ENCODE results near the gene SPIB. TPM values are rescaled to one million over a fixed set of nuclear protein-coding genes. Genes with fewer than 3 reads are reported as not detected.
A peak's percentile ranks its signal among the peaks of the same experiment; 100 is the strongest.

SPIB gene
- total RNA-seq, 2 experiments from 2014 or later = 0.36 to 0.47 TPM

GRCh38 chr19:50414864-50415660, 3.7 kb upstream of the SPIB start:
- H3K27ac Mint-ChIP-seq = no peak overlapping the region
- CTCF ChIA-PET = interaction anchor here (0.6 to 1.8 kb wide), 7 partner anchors 26 to 81 kb away, joined by 3 to 6 read pairs (median 5); no protein-coding TSS in a partner anchor

GRCh38 chr19:50415661-50416033, 3.1 kb upstream of the SPIB start:
- peaks cover 20% of the 10 kb centered on the region for H3K27me3 Mint-ChIP-seq (ENCODE audit: low read depth)
- CTCF ChIA-PET = interaction anchor here (0.6 to 1.8 kb wide), 7 partner anchors 27 to 80 kb away, joined by 3 to 6 read pairs (median 5); no protein-coding TSS in a partner anchor
- peaks cover 13% of the 10 kb centered on the region for H3K4me1 Mint-ChIP-seq (ENCODE audit: low read depth)
- no peaks in the 10 kb centered on the region for H3K9me3 Mint-ChIP-seq
- H3K4me3 Mint-ChIP-seq = no peak overlapping the region
- no peak overlapping the region for H3K27ac Mint-ChIP-seq
- peaks cover 37% of the 10 kb centered on the region for H3K36me3 Mint-ChIP-seq (ENCODE audit: low read depth)
- no peak for DNase-seq
- intact Hi-C loops (cut with micrococcal nuclease) = no loop called here

More at GRCh38 chr19:50414864-50415660, 3.7 kb upstream of the SPIB start:
- Mint-ChIP-seq H3K27me3 (ENCODE audit: low read depth) (peaks cover 15% of the 10 kb centered on the region), H3K36me3 (ENCODE audit: low read depth) (peaks cover 38% of the 10 kb centered on the region), H3K9me3 (no peaks in the 10 kb centered on the region), H3K4me1 (ENCODE audit: low read depth) (peaks cover 10% of the 10 kb centered on the region), H3K4me3 (no peak overlapping the region)
- peak; percentile 76 for DNase-seq
- intact Hi-C loops (cut with micrococcal nuclease) = loop anchor here (1.0 kb wide), 2 partner anchors 47 to 58 kb away; no protein-coding TSS in a partner anchor

- CTCF ChIA-PET = interaction anchor here (1.1 to 1.8 kb wide), 3 partner anchors 30 to 59 kb away, joined by 5 to 6 read pairs (median 5); no protein-coding TSS in a partner anchor
- no peak overlapping the region for H3K4me3 Mint-ChIP-seq
Observed at GRCh38 chr19:50416034-50416977, 2.4 kb upstream of the SPIB start.

GRCh38 chr19:50417111-50418081, 1.3 kb upstream of the SPIB start:
- Mint-ChIP-seq H3K4me1 (ENCODE audit: low read depth) (peaks cover 13% of the 10 kb centered on the region), H3K27me3 (ENCODE audit: low read depth) (peaks cover 29% of the 10 kb centered on the region), H3K9me3 (no peaks in the 10 kb centered on the region), H3K36me3 (ENCODE audit: low read depth) (peaks cover 34% of the 10 kb centered on the region), H3K4me3 (no peak overlapping the region), H3K27ac (no peak overlapping the region)
- DNase-seq = no peak
- CTCF ChIA-PET = no interaction called here
- intact Hi-C loops (cut with micrococcal nuclease) = no loop called here

More at GRCh38 chr19:50416034-50416977, 2.4 kb upstream of the SPIB start:
- H3K27ac Mint-ChIP-seq = no peak overlapping the region
- H3K36me3 Mint-ChIP-seq (ENCODE audit: low read depth) = peaks cover 38% of the 10 kb centered on the region
- H3K9me3 Mint-ChIP-seq = no peaks in the 10 kb centered on the region
- DNase-seq = no peak
- intact Hi-C loops (cut with micrococcal nuclease) = no loop called here
- peaks cover 24% of the 10 kb centered on the region for H3K27me3 Mint-ChIP-seq (ENCODE audit: low read depth)
- H3K4me1 Mint-ChIP-seq (ENCODE audit: low read depth) = peaks cover 13% of the 10 kb centered on the region

- Mint-ChIP-seq H3K4me1 (ENCODE audit: low read depth) (peaks cover 13% of the 10 kb centered on the region), H3K9me3 (no peaks in the 10 kb centered on the region), H3K27me3 (ENCODE audit: low read depth) (peaks cover 29% of the 10 kb centered on the region), H3K27ac (no peak overlapping the region), H3K4me3 (no peak overlapping the region), H3K36me3 (ENCODE audit: low read depth) (peaks cover 26% of the 10 kb centered on the region)
- intact Hi-C loops (cut with micrococcal nuclease) = no loop called here
- CTCF ChIA-PET = interaction anchor here (0.5 kb wide), 1 partner anchor 364 kb away, joined by 3 read pairs; no protein-coding TSS in a partner anchor
- no peak for DNase-seq
Observed at GRCh38 chr19:50419022-50419579, 363 bp downstream of the SPIB start.

- CTCF ChIA-PET = no interaction called here
- Mint-ChIP-seq H3K27me3 (ENCODE audit: low read depth) (peaks cover 29% of the 10 kb centered on the region), H3K4me1 (ENCODE audit: low read depth) (peaks cover 13% of the 10 kb centered on the region), H3K27ac (no peak overlapping the region), H3K9me3 (no peaks in the 10 kb centered on the region), H3K4me3 (no peak overlapping the region), H3K36me3 (ENCODE audit: low read depth) (peaks cover 23% of the 10 kb centered on the region)
- DNase-seq = no peak
- intact Hi-C loops (cut with micrococcal nuclease) = no loop called here
Observed at GRCh38 chr19:50419580-50420035, 870 bp downstream of the SPIB start.

- no peaks in the 10 kb centered on the region for H3K9me3 Mint-ChIP-seq
- CTCF ChIA-PET = no interaction called here
- intact Hi-C loops (cut with micrococcal nuclease) = no loop called here
- H3K4me3 Mint-ChIP-seq = no peak overlapping the region
- H3K27me3 Mint-ChIP-seq (ENCODE audit: low read depth) = peaks cover 29% of the 10 kb centered on the region
- H3K36me3 Mint-ChIP-seq (ENCODE audit: low read depth) = peaks cover 18% of the 10 kb centered on the region
- peaks cover 13% of the 10 kb centered on the region for H3K4me1 Mint-ChIP-seq (ENCODE audit: low read depth)
- no peak overlapping the region for H3K27ac Mint-ChIP-seq
- no peak for DNase-seq
Observed at GRCh38 chr19:50420127-50420526, 1.4 kb downstream of the SPIB start.

GRCh38 chr19:50420808-50421207, 2.1 kb downstream of the SPIB start:
- Mint-ChIP-seq H3K27me3 (ENCODE audit: low read depth) (peaks cover 29% of the 10 kb centered on the region), H3K36me3 (ENCODE audit: low read depth) (peaks cover 15% of the 10 kb centered on the region), H3K9me3 (no peaks in the 10 kb centered on the region), H3K27ac (no peak overlapping the region), H3K4me1 (ENCODE audit: low read depth) (peaks cover 13% of the 10 kb centered on the region), H3K4me3 (no peak overlapping the region)
- intact Hi-C loops (cut with micrococcal nuclease) = no loop called here
- DNase-seq = no peak
- CTCF ChIA-PET = no interaction called here

- CTCF ChIA-PET = no interaction called here
Observed at GRCh38 chr19:50422397-50423278, 3.9 kb downstream of the SPIB start.

GRCh38 chr19:50423279-50424113, 4.8 kb downstream of the SPIB start:
- CTCF ChIA-PET = interaction anchor here (0.6 kb wide), 1 partner anchor 66 kb away, joined by 3 read pairs; no protein-coding TSS in a partner anchor

More at GRCh38 chr19:50422397-50423278, 3.9 kb downstream of the SPIB start:
- intact Hi-C loops (cut with micrococcal nuclease) = no loop called here
- H3K36me3 Mint-ChIP-seq (ENCODE audit: low read depth) = peaks cover 12% of the 10 kb centered on the region
- no peak overlapping the region for H3K4me3 Mint-ChIP-seq
- H3K9me3 Mint-ChIP-seq = no peaks in the 10 kb centered on the region
- H3K27me3 Mint-ChIP-seq (ENCODE audit: low read depth) = peaks cover 29% of the 10 kb centered on the region
- H3K27ac Mint-ChIP-seq = no peak overlapping the region
- DNase-seq = no peak
- peaks cover 14% of the 10 kb centered on the region for H3K4me1 Mint-ChIP-seq (ENCODE audit: low read depth)

More at GRCh38 chr19:50423279-50424113, 4.8 kb downstream of the SPIB start:
- intact Hi-C loops (cut with micrococcal nuclease) = no loop called here
- Mint-ChIP-seq H3K27me3 (ENCODE audit: low read depth) (peaks cover 26% of the 10 kb centered on the region), H3K4me3 (no peak overlapping the region), H3K27ac (no peak overlapping the region), H3K36me3 (ENCODE audit: low read depth) (peaks cover 12% of the 10 kb centered on the region), H3K9me3 (no peaks in the 10 kb centered on the region), H3K4me1 (ENCODE audit: low read depth) (peaks cover 13% of the 10 kb centered on the region)
- no peak for DNase-seq
